Fibroblast of peridontal ligament (primary cell): Measurements from ENCODE around the gene LCP1.
"Not testable (repeated sequence)": the region's sequence is repeated elsewhere in the genome, so short reads cannot be mapped to it uniquely, and the experiment has no call there.

Experiments
- DNase-seq: peaks from one replicate; pipeline ENCODE4 v3.0.0-alpha.2; 2010; ENCODE audit errors: extremely low read depth

LCP1 gene, protein sequence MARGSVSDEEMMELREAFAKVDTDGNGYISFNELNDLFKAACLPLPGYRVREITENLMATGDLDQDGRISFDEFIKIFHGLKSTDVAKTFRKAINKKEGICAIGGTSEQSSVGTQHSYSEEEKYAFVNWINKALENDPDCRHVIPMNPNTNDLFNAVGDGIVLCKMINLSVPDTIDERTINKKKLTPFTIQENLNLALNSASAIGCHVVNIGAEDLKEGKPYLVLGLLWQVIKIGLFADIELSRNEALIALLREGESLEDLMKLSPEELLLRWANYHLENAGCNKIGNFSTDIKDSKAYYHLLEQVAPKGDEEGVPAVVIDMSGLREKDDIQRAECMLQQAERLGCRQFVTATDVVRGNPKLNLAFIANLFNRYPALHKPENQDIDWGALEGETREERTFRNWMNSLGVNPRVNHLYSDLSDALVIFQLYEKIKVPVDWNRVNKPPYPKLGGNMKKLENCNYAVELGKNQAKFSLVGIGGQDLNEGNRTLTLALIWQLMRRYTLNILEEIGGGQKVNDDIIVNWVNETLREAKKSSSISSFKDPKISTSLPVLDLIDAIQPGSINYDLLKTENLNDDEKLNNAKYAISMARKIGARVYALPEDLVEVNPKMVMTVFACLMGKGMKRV

DNA sequence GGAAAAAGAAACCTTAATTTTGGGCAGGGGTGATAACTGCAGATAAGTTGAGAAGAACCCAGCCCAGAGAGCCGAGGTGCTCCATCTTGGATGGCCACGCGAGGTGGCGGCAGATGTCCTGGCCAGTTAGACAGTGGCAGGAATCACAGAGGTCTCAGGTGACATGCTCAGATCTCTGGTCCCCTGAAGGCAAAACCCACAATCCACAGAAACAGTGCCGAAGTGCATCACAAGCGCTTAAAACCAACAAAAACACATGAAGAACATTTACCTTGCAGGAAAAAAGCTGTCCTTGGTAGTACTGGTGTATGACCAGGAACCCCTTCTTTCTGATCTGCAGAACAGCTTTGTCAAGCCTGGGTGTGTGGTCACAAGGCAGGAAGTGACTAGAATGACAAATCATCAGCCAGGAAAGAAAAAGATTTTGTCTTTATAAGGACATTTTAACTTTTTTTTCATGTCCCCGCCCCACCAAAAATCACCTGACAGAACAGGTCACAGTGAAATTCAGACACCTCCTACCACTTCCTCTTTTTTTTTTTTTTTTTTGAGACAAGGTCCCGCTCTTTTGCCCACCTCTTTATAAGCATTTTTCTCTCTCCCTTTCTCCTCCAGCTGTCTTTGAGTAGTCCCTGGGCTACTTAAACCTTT is at the start of gene LCP1:
LCP1 (minus strand) TSS at position 338 of the 651 bp plus-strand sequence. CDS start 22,515 bp downstream, outside the sequence.
- DNase-seq, result no peak

DNA sequence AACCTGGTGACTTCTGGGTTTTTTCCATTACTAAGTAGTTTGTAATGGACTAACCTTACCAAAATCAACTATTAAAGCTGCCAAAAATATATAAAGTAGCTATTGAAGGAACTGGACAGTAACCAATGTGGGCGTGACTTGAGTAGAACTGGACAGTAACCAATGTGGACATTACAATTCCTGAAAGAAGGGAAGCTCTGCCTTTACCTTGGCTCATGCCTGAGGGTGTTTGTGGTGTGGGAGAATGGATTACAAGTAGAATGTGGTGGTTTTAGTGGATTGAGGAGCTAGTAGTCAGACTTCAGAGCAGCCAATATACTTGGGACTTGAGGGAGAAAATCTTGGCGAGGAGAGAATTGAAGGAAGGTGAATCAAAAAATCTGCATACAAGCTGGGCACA is 47.3 kb upstream of the LCP1 start:
- DNase-seq, result no peak

DNA sequence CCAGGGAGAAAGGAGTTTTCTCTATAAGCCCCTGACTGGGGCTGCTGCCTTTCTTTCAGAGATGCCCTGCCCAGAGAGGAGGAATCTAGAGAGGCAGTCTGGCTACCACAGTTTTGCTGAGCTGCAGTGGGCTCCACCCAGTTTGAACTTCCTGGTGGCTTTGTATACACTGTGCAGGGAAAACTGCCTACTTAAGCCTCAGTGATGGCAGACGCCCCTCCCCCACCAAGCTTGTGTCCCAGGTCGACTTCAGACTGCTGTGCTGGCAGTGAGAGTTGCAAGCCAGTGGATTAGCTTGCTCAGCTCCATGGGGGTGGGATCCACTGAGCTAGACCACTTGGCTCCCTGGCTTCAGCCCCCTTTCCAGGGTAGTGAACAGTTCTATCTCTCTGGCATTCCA is 38.3 kb upstream of the LCP1 start:
- DNase-seq, result not testable (repeated sequence)

DNA sequence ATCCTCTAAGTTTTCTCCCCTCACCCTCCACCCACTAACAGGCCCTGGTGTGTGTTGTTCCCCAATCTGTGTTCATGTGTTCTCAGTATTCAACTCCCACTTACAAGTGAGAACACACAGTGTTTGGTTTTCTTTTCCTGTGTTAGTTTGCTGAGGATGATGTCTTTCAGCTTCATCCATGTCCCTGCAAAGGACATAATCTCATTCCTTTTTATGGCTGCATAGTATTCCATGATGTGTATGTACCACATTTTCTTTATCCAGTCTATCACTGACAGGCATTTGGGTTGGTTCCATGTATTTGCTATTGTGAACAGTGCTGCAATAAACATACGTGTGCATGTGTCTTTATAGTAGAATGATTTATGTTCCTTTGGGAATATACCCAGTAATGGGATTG is 32.8 kb upstream of the LCP1 start:
- DNase-seq, result not testable (repeated sequence)

DNA sequence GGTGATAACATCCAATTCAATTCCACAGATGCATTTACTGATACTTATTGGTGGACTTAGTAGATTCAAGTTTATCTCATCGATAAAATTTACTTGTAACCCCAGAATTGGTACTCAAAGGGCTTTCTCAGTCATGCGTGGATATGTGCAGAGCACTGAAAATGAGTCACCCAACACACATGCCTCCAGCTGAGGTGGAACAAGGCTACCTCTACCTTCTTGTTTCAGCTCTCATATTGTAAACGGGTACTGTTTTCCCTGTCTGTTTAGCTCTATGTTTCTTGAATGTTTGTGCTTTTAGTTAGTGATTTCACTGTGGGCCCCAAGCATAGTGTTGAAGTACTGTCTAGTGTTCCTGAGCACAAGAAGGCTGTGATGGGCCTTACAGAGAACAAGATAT is 31.3 kb upstream of the LCP1 start:
- no peak for DNase-seq

DNA sequence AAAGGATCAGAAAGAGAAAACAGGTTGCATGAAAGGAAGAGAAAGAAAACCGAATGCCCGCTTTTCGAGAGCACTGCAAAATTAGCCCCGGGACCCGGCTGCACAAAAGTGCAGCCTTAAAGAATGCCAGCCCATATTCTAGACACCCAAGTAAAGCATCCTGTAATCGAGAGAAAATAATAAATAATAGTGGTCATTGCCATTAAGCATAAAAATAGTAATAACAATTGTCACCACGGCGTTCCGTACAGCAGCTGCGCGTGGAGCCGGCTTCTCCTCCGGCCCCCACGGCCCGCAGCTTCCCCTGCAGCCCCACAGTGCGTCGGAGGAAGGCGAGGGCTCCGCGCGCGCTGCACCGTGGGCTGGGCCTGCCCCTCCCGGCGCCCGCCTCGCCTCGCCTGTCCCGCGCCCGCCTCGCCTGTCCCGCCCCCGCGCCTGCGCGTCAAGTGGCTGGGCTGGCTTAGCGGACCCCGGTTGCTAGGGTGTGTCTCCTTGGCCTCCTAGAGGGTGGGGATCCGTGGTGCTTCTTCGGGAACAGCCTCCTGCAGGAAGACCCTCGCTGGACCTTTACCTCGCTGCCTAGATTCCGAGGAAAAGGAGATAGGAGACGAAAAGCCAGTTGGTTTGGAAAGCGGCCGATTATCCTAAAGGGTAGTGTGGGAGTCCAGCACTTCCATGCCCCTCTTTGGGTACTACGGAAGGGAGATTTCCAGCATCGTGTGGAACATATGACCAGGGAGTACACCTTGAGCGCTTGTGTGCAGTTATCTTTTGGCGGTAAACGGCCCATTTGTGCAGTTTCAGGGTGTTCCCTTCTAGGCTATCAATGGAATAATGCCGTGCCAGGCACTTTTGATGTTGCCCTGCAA is 29.7 kb upstream of the LCP1 start, which contains the start of gene LRRC63:
LRRC63 (plus strand) TSS at position 446 of the 869 bp plus-strand sequence. CDS start 1,107 bp downstream, outside the sequence.
- DNase-seq, result peak; percentile 5

DNA sequence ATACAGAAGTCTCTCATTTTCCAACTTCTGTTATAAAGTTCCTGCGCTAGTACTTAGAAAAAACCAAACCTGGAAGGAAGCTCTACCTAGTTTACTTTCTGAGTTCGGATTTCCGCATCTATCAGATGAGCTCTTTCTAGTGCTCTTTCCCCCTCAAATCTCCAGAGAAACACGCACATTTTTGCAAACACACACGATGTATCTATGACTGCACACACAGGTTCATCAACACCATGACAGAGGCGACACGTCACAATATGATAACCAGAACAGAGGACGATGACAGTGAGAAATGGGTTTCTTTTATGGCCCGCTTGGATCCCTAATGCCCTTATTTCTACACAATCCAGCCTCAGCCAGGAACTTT is 29.1 kb upstream of the LCP1 start:
- no peak for DNase-seq

DNA sequence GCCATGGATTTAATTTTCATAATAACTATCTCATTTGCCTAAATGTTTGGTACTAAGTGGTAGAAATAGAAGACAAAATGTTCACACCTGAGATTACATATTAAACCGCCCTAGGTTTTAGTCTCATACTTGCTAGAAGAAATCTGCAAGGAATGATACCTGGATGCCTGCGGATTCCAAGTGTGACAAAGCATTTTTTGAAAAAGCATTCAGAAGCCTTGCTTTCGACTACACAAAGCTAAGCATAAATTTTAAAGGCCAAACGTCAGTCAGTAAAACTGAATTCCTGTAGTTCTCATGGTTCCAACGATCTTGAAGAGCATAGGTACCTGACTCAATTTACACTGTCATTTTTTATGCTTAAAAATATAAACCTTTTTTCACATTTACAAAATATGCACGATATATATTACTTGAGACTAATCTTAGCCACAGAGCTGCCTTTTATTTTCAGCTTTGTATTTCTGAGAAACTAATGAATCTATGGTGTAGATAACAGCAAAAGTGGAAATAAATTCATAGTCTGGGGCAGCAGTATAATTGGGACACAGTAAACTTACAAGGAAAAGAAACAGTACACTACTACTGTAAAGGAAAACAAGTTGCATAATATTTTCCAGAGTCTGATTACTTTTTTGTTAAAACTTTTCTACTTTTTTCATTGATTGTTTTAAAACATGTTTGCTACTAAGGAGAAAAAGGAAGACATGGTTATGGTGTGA is 28.5 kb upstream of the LCP1 start:
- no peak for DNase-seq

DNA sequence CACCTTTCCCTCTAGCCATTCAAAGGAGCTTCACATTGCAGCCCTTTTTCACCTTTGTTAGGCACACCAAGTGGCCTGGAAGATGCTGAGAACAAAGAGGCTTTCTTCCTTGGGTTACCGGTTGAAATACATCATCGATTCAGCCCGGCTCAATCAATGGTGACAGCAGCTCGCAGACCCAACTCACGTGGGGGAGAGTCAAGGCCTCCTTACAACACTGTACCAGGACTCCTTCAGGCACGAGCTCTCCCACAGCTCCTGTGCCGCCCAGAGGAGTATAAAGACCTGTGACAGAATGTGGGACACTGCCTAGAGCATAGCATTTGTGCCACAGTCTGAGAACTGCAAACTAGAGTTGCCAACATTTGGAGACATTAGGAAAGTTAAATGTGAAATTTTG is 25.9 kb upstream of the LCP1 start:
- DNase-seq, result no peak

DNA sequence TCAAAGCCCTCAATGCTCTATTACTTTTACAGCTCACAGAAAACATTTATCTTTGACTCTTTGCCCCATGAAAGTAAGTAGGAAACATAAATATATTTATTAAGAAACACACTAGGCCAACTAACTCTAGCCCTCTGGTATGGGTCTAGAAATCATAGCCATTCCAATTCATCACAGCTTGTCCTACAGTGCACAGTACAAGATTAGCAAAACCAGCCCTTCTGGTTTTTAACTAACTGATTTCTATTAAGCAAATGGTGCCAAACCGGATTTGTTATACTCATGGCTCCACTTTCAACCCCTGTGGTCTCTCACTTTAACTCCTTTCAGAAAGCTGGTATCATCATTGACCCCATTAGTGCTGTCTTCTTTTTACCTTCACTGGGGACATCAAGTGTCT is 24.2 kb upstream of the LCP1 start:
- DNase-seq, result no peak

DNA sequence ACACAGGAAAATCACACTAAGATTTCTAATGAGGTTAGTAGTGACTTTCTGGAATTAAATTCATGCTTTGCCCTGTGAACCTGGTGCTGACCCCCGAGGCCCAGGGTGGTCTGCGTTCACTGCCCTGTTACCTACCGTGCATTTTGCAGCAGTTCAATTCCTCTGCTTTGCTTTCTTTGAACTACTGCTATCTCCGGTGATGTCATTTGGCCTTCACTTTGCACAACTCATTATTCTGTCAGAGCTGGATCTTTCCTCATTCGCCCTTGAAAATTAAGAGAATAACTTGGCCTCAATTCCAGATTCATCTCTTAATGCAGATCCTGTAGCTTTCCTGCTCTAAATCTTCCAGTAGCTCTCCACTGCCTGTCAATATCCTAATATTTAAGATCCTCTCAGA is 21.0 kb upstream of the LCP1 start:
- no peak for DNase-seq

DNA sequence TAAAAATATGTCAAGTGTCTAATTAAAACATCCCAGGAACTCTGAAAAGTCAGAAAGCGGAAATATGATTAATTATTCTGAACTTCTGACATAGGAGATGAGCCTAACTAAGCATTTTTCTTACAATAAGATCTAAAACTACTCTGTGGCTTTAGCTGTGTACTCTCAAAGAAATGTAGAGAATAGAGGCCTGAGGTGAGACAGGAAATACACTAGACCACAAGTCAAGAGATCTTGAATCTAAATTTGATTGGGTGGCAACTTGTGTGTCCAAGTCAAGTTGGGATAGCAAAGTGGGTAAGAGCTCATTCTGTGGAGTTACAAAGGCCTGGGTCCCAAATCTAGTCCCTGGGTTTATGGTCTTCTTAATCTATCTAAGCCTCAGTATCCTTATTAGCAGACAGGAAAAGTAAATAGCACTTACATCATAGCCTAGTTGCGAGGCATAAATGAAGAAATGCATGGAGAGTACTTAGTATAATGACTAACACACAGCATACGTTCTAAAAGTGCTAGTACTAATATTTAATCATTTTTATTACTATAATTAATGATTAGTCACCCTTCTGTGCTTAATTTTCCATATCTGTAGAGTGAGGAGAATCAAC is 20.3 kb upstream of the LCP1 start:
- no peak for DNase-seq

DNA sequence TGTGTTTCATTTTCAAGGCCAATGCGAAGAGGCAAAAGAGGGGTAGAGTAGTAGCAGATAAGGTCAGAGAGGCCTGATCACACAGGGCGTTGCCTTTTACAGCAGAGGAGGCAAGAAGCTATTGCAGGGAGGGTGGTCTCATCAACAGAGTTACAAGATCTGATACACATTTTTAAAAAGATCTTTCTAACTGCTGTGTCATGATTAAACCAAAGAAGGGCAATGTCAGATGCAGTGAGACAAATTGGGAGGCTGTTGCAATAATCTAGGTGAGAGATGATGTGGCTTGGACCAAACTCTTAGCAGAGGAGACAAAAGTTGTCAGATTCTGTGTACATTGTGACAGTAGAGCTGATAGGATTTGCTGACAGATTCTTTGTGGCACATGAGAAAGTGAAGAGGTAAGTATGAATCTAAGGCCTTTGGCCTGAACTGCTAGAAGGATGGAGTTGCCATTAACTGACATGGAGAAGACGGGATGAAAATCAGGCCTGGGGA is 16.8 kb upstream of the LCP1 start:
- no peak for DNase-seq

DNA sequence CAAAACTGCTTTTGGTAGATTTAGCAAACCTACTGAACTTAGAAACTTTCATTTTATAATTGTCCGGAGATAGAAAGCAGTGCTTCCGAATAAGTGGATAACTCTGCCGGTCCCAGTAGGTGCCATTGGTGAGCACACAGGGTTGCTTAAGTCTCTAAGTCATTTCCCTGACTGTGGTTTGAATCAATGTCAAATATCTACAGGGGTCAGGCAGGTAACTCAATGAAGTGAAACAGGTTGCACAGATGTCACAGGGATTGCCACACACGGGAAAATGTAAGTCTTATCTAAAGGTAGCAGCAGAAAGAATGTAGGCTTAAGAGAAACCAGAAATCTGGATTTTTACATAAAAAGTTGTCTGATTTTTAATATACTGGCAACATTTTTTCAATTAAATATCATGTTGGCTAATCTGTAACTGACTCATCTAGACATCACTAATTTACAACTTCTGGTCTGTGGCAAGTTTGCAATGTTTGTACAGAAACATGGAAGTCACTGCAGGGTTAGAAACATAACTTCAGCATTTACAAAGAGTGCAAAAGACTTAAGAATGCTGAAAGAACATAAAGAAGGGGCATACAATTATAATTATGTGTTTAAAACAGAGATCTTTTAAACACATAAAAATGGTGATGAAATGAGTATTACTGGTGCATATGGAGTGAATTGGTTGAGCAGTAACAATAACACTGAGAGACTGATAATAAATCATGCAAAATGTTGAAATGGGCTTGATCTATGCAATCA is 15.5 kb upstream of the LCP1 start:
- no peak for DNase-seq

DNA sequence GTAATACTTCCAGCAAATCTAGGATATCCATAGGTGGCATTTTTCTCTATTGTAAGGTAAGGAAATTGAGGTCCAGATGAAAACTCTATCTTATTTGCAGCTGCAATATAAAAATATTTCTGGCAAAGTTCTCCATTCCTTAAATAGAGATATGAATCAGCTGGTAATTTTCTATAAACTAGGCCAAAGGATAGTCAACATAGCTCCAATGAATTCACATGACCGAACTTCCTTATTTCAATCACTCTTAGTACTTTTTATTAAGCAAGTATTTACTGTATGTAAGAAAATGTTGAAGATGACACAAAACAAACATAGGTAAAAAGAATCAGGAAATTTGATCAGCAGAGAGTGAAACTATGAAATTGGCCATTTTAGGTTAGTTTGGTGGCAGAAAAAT is 13.0 kb upstream of the LCP1 start:
- DNase-seq, result no peak

DNA sequence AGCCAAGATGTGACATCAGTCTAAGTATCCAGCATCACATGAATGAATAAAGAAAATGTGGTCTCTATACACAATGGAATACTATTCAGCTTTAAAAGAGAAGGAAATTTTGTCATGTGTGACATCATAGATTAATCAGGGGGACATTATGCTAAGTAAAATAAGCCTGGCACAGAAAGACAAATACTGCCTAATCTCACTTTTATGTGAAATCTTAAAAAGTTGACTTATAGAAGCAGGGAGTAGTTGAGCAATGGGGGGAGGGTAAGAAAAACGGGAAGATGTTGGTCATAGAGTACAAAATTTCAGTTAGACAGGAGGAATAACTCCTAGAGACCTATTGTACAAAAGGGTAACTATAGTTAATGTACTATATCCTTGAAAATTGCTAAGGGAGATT is 10.4 kb upstream of the LCP1 start:
- no peak for DNase-seq

DNA sequence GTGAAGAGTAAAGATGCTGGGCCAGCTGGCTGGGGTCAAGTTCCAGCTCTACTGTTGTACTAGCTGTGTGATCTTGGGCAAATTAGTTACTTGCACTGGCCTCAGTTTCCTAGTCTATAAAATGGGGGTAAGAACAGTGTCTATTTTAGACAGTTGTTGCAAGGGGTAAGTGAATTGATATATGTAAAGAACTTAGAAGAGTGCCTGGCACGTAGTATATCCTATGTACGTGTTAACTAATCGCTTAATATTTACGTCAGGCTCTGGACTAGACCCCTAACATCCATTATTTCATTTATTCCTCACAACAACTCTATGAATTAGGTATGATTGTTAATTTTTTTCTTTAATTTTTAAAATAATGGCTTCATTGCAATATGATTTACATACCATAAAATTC is 3.7 kb upstream of the LCP1 start:
- DNase-seq, result no peak

DNA sequence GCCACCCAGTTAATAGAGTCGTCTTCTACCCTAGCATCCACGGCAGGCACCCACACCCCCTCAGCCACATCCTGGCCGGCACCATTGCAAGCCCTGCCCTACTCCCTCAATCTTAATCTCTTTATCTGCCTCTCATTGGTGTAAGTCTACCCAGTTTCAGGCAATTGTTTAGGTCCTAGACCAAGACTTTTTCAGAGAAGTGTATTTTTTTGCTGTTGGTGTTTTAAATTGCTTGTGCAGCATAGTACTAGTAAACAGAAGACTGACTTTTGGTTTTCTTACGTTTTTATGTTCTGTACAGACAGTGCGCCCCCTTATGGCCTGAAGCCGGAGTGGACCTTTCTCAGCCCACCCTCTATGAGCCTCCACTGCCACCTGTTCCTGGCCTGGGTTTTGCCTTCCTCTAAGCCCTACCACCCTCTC is 2.3 kb upstream of the LCP1 start:
- DNase-seq, result no peak

DNA sequence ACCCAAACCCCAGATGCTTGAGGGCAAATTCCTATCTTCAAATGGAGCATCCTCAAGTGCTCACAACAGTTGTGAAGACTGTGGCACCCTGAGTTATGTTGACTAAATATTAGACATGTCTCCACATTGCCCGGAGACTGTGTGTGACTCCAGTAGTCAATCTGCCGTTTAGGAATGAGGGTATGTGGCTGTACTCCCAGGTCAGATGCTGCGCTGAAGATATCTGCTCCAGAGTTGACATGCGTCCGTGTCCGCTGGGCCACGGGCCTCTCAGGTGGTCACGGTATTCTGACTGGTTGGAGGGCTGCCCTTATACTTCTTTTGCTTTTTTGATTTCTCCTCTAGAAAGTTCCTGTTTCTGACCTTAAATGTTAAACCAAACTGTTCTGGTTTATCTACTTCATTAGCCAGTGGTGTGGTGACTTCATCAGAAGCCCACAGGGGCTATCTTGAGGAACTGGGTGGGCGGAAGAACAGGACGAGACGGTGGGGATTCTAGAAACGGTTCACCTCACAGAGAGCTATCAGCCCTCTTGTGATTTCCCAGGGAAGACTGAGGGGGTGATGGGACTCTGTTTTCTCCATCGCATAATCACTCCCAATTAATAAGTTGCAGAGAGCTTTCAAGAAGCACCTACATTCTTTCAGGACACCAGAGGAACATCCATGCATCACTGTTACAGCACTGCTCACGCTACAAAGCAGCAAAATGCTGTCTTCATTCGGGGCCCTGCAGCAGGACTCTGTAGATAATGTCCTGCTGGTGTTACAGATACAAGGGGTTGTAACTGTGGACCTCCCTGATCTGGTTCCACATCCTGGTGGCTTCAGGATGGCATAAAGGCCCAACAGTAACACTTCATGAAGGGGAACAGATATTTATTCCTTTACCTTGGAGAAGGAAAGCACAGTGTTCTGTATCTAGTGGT is 1.3 kb upstream of the LCP1 start:
- no peak for DNase-seq
